H1 (cell line): ENCODE data around the gene PTPN7. TPM values are rescaled to one million over a fixed set of nuclear protein-coding genes. Genes with fewer than 3 reads are reported as not detected.

Experiments
- ATF2 ChIP-seq: IDR thresholded peaks from 2 replicates; pipeline ENCODE4 v1.6.1; 2012; ENCODE audit warnings: low read length, inconsistent platforms
- RBBP5 ChIP-seq: IDR thresholded peaks from 2 replicates; pipeline ENCODE4 v1.7.1; 2012; ENCODE audit warnings: low read depth, mild to moderate bottlenecking, inconsistent platforms, low read length, moderate library complexity, borderline replicate concordance
- SIRT6 ChIP-seq: IDR thresholded peaks from one replicate; pipeline ENCODE4 v1.7.1; 2012; ENCODE audit warnings: low read length, inconsistent platforms
- SUZ12 ChIP-seq: fragments of 200-600 bp; sonication (generic); IDR thresholded peaks from 2 replicates; pipeline ENCODE4 v1.6.1; 2012; ENCODE audit warnings: mild to moderate bottlenecking, inconsistent platforms, low read length, moderate library complexity, mixed read lengths
- polyA plus RNA-seq, 7 experiments: library from polyadenylated mRNA; depleted of rRNA in 3 of 7; stranded (reverse) in 5 of 7; unstranded in 2 of 7; fragments of >200 nt in 5 of 7; fragments of 200-250 nt in 2 of 7; gene quantifications; 1 replicate in 5 of 7; 2 replicates in 1 of 7; 4 replicates in 1 of 7; pipeline versions ENCODE4 v1.2.1 to v1.2.3, GENCODE V29; 2011 to 2013; ENCODE audit warnings: missing spikeins in 2 of 7, mixed read lengths in 2 of 7
- total RNA-seq: library from RNA; stranded (reverse); fragmentation: NEBNext Ultra II Directional; extraction: Animal tissue kit (Norgen Biotek cat#: 25700); gene quantifications from 2 replicates; pipeline ENCODE4 v1.2.1, GENCODE V29; 2021

The PTPN7 gene
- total and polyA plus RNA-seq, 2 of the 8 experiments (the other 6 are each of a cell fraction or from before 2014, with no cell fraction given), result 0.20 TPM; not detected in 1

DNA sequence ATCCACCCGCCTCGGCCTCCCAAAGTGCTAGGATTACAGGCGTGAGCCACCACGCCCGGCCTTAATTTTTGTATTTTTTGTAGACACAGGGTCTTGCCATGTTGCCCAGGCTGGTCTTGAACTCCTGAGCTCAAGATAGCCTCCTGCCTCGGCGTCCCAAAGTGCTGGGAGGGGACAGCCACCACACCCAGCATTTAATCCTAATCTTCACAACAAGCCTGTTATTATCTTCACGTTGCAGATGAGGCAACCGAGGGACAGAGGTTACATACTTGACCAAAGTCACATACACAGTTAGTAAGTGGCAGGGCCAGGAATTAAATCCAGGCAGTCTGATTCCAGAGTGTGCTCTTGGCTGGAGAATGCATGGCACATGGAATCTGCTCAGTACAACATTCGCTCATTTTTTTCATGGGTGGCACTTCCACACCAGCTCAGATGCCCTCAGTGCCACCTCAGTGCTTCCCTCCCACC, 42.5 kb downstream of the PTPN7 start (continued):
- TF ChIP-seq ATF2 (no peak), SUZ12 (no peak), SIRT6 (no peak), RBBP5 (no peak)
